ENCODE data around the gene ARHGAP6. TPM values are rescaled to one million over a fixed set of nuclear protein-coding genes. Genes with fewer than 3 reads are reported as not detected.
"Not testable (repeated sequence)": the region's sequence is repeated elsewhere in the genome, so short reads cannot be mapped to it uniquely, and the experiment has no call there.

The ARHGAP6 gene
- total RNA-seq, 3 donors from 2014 or later = 10.1 to 32.6 (median 14.7) TPM

DNA sequence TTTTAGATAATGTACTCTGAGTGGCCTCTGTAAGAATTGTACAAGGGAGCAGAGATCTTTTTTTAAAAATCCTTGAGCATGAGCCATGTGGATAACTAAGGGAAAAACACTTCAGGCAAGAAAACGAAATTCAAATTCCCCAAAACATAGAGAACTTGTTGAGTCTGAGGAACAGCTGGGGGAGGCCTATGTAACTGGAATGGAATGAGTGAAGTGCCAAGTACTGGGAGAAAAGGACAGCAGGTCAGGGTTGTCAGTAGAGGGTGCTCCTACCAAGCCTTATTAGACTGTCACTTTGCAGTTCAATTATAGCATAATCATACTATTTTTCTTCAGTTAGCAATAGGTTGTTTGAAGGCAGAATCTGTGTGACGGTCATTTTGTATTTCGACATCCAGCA lies 135.1 kb downstream of the ARHGAP6 start:
- no peak for DNase-seq (ENCODE audit: low spot score in 2 of 2)
- H3K27ac ChIP-seq = no peak overlapping the region
- H3K4me3 ChIP-seq = no peak overlapping the region
- H3K27me3 ChIP-seq = peaks cover 0 to 21% of the 10 kb centered on the region in 2 donors
- no peaks in the 10 kb centered on the region for H3K36me3 ChIP-seq
- no peak for TF ChIP-seq CTCF (IDR thresholded peaks at IDR 0.05)
- TF ChIP-seq POLR2AphosphoS5 (IDR thresholded peaks at IDR 0.05) = no peak
- no peak for TF ChIP-seq POLR2A (IDR thresholded peaks at IDR 0.05)
- intact Hi-C loops (cut with DNase I; ENCODE audit: low total_unique reads) = no loop called here
- no peaks in the 10 kb centered on the region for H3K9me3 ChIP-seq
- no peaks in the 10 kb centered on the region for H3K4me1 ChIP-seq

DNA sequence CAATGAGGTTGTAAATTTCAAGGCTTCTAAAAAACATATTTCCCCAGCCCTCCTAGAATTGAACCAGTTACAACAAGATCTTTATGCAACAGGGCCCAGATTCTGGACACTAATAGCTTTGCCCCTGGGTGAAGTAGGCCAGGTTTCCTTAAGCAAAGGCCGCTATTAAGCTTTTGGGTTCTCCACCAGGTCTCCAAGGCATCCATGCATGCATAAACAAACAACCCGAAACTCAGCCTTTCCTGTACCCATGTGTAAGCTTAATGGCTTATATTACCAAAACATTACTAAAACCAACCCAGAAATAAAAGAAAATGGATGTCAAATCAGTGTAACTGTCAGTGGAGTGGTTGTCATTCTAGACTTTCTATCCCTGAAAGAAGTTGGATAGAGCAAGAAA lies 137.1 kb downstream of the ARHGAP6 start:
- H3K9me3 ChIP-seq = no peaks in the 10 kb centered on the region
- DNase-seq (ENCODE audit: low spot score in 2 of 2) = no peak
- H3K4me1 ChIP-seq = no peaks in the 10 kb centered on the region
- no peak for TF ChIP-seq POLR2A (IDR thresholded peaks at IDR 0.05)
- no peak for TF ChIP-seq POLR2AphosphoS5 (IDR thresholded peaks at IDR 0.05)
- no peak for TF ChIP-seq CTCF (IDR thresholded peaks at IDR 0.05)
- intact Hi-C loops (cut with DNase I; ENCODE audit: low total_unique reads) = loop anchor here (5.0 kb wide), 1 partner anchor 381 kb away; no protein-coding TSS in a partner anchor
- no peak overlapping the region for H3K27ac ChIP-seq
- H3K27me3 ChIP-seq = peaks cover 0 to 29% of the 10 kb centered on the region in 2 donors
- H3K36me3 ChIP-seq = no peaks in the 10 kb centered on the region
- H3K4me3 ChIP-seq = no peak overlapping the region

- H3K4me3 ChIP-seq = no peak overlapping the region
- TF ChIP-seq POLR2AphosphoS5 (IDR thresholded peaks at IDR 0.05) (no peak), CTCF (IDR thresholded peaks at IDR 0.05) (no peak), POLR2A (IDR thresholded peaks at IDR 0.05) (no peak)
- peaks cover 0 to 25% of the 10 kb centered on the region in 2 donors for H3K27me3 ChIP-seq
- intact Hi-C loops (cut with DNase I; ENCODE audit: low total_unique reads) = loop anchor here (5.0 kb wide), 1 partner anchor 378 kb away; no protein-coding TSS in a partner anchor
- H3K27ac ChIP-seq = no peak overlapping the region
- no peaks in the 10 kb centered on the region for H3K9me3 ChIP-seq
- no peaks in the 10 kb centered on the region for H3K4me1 ChIP-seq
- DNase-seq (ENCODE audit: low spot score in 2 of 2) = no peak
- H3K36me3 ChIP-seq = no peaks in the 10 kb centered on the region
These were observed 140.0 kb downstream of the ARHGAP6 start for GRCh38 chrX:11525685-11526084.

GRCh38 chrX:11519234-11519633 lies 146.5 kb downstream of the ARHGAP6 start:
- H3K9me3 ChIP-seq; intact Hi-C loops (cut with DNase I; ENCODE audit: low total_unique reads); H3K36me3 ChIP-seq; H3K4me3 ChIP-seq; H3K27ac ChIP-seq; H3K4me1 ChIP-seq; DNase-seq (ENCODE audit: low spot score in 2 of 2): not testable (repeated sequence)
- H3K27me3 ChIP-seq = peaks cover 0 to 13% of the 10 kb centered on the region in 2 donors

DNA sequence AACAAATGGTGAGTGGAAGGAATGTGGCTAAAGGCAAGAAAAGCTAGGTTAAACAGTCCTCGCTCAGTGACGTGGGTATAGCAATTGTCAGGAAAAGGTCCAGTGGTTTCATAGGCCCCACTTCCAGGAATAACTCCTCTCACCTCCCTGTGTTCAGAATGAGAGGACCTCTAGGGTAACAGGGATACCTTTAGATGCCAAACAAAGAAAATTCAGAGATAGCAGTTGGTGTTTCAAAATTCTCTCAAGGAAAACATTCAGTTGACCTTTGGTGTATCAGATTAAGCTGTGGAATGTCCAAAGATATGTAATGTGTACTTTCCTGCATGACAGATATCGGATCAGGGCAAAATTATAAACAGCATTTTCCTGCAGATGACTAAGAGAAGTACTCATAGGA lies 155.9 kb downstream of the ARHGAP6 start:
- H3K36me3 ChIP-seq = no peaks in the 10 kb centered on the region
- H3K27ac ChIP-seq = no peak overlapping the region
- intact Hi-C loops (cut with DNase I; ENCODE audit: low total_unique reads) = no loop called here
- H3K4me3 ChIP-seq = no peak overlapping the region
- no peak for DNase-seq (ENCODE audit: low spot score in 2 of 2)
- no peaks in the 10 kb centered on the region for H3K4me1 ChIP-seq
- H3K27me3 ChIP-seq = peaks cover 0 to 17% of the 10 kb centered on the region in 2 donors
- TF ChIP-seq POLR2AphosphoS5 (IDR thresholded peaks at IDR 0.05) = no peak
- TF ChIP-seq POLR2A (IDR thresholded peaks at IDR 0.05) = no peak
- no peak for TF ChIP-seq CTCF (IDR thresholded peaks at IDR 0.05)
- H3K9me3 ChIP-seq = no peaks in the 10 kb centered on the region

DNA sequence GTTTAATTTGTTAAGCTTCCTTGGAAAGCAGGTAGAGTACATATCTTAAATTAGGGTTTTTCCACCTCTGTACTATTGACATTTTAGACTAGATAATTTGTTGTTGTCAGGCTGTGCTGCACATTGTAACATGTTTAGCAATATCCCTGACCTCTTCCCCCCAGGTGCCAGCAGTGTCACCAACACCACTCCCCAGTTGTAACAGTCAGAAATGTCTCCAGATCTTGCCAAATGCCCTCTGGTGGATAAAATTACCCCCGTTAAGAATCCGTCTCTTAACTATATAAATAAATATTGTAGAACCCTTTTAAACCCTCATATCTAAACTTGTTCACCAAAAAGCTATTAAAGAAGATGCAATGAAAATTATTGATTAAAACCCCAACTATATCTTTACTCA lies 161.5 kb downstream of the ARHGAP6 start:
- Histone ChIP-seq H3K27ac (no peak overlapping the region), H3K9me3 (no peaks in the 10 kb centered on the region), H3K27me3 (peaks cover 0 to 9% of the 10 kb centered on the region in 2 donors), H3K4me3 (no peak overlapping the region), H3K4me1 (no peaks in the 10 kb centered on the region), H3K36me3 (no peaks in the 10 kb centered on the region)
- DNase-seq (ENCODE audit: low spot score in 2 of 2) = no peak
- TF ChIP-seq CTCF (IDR thresholded peaks at IDR 0.05) = no peak
- TF ChIP-seq POLR2A (IDR thresholded peaks at IDR 0.05) = no peak
- no peak for TF ChIP-seq POLR2AphosphoS5 (IDR thresholded peaks at IDR 0.05)
- intact Hi-C loops (cut with DNase I; ENCODE audit: low total_unique reads) = no loop called here
